GM12873 (cell line): ENCODE measurements around the gene SLAIN1.

Experiments used
- TF ChIP-seq, protein P1 (sequence below): IDR thresholded peaks from 2 replicates; pipeline ENCODE4 v1.5.1; 2012; ENCODE audit warnings: low read depth, mild to moderate bottlenecking, moderate library complexity, low read length, control low read depth; ENCODE audit not compliant: insufficient read depth; ENCODE audit errors: missing control alignments

The SLAIN1 gene

DNA sequence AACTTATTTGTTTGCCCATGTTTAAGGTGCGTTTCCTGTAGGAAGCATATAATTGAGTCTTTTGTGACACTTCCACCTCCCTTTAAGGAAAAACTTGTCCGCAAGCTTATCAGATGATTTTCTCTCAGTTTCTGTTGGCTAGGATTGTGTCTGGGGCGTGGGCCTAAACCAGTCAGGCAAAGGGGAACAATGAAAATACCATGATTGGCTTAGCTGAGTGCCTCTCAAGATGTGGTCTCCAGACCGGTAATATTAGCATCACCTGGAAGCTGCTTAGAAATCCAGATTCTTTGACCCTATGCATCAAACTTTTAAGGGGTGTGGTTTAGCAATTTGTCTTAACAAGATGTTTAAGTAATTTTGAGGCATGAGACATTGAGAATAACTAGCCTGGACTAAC, 20.0 kb downstream of the SLAIN1 start:
- TF ChIP-seq, protein P1, sequence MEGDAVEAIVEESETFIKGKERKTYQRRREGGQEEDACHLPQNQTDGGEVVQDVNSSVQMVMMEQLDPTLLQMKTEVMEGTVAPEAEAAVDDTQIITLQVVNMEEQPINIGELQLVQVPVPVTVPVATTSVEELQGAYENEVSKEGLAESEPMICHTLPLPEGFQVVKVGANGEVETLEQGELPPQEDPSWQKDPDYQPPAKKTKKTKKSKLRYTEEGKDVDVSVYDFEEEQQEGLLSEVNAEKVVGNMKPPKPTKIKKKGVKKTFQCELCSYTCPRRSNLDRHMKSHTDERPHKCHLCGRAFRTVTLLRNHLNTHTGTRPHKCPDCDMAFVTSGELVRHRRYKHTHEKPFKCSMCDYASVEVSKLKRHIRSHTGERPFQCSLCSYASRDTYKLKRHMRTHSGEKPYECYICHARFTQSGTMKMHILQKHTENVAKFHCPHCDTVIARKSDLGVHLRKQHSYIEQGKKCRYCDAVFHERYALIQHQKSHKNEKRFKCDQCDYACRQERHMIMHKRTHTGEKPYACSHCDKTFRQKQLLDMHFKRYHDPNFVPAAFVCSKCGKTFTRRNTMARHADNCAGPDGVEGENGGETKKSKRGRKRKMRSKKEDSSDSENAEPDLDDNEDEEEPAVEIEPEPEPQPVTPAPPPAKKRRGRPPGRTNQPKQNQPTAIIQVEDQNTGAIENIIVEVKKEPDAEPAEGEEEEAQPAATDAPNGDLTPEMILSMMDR = no peak

DNA sequence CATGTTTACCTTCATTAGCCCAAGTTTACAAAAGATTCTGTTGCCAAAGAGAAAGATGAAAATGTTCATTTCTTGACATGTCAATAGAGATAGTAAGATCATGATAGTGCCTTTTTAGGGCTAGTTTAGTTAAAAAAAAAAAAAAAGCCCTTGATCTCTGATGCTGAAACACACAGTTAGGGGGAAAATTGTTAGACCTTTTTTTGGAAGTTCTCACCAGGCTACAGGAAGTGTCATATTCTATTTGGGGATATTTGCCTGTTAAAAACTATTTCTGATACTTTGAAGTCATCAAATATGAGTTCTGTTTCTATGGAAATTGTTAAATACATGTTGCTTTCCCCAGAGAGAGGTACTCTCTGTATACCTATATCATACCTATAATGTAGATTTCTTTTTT, 21.6 kb downstream of the SLAIN1 start:
- TF ChIP-seq, protein P1 = no peak

DNA sequence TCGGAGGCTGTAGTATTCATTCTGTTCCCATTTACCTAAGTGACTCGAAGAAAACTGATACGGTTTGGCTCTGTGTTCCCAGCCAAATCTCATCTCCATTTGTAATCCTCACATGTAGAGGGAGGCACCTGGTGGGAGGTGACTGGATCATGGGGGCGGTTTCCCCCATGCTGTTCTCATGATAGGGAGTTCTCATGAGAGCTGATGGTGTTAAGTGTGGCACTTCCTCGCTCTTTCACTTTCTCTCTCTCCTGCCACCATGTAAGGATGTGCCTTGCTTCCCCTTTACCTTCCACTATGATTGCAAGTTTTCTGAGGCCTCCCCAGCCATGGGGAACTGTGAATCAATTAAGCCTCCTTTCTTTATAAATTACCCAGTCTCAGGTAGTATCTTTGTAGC, 23.5 kb downstream of the SLAIN1 start:
- TF ChIP-seq, protein P1 = no peak

DNA sequence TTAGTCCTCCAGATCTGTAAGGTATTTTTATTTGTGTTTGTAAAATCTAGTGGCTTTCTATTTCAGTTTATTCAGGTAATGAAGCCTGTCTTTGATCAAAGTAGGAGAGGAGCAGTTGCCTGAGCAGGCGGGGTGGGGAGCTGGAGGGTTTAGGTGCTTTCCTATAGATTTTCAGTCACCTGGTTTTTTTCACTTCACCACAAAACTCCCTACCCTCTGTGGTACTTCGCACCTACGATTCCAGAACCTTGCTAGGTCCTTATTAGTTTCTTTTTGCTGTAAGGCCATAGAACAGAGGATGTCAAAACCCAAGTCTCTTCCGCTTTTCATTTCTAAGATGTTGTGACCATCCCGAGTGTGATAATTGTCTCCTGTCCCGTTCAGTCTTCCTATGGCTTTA, 26.6 kb downstream of the SLAIN1 start:
- TF ChIP-seq, protein P1 = no peak

DNA sequence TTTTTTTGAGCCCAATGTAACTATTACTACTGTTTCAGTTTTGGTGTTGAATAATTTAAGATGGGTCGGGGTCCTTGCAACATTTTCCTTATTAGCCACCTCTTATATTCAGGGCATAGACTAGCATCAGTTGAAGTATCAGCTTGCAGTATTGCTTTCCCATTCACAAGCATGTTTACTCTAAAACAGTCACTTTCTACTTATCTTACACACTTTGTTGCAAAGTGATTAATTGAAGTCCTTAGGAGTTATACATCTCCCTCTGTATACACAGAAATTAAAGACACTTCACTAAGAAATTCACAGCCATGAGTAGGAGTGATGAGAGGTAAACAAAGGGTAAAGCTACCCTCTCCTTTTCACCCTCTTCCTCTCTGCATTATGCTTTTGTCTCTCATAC, 27.6 kb downstream of the SLAIN1 start:
- TF ChIP-seq, protein P1 = no peak

DNA sequence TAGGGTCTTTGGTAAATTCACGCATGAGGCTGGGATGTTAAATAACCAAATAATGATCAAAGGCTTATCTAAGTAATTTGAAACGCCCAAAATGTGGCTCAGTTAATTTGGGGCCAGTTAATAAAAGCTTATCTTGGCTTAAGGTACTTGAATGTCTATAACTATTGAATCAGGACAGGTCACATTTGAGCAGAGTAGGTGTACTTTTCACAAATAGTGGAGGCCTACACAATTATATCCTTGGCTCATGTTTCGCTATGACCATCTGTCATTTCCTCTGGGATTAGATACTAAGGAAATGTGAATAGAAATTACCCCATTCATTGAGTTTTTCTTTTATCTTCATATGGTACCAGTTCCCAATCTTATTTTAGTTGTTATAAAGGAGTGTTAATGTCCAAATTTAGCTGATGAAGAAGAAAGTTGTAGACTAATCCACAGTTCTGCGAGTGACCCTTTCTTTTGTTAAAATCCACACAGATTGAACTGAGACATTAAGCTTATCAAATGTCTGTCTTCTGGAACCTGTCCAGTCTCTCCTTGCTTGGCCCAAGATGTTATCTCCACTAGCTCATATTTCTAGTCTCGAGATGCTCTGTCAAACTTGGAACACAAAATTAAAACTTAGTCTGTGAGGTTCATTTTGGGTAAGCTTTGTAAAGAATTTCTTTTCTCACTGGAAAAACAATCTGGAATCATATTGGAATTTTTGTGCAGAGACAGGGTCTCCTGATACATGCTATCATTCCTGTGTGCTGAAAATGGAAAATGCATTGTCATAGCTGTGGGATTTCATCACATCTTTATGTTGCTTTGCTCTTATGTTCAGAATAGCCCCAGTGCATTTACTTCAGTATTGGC, 31.0 kb downstream of the SLAIN1 start:
- TF ChIP-seq, protein P1 = no peak

DNA sequence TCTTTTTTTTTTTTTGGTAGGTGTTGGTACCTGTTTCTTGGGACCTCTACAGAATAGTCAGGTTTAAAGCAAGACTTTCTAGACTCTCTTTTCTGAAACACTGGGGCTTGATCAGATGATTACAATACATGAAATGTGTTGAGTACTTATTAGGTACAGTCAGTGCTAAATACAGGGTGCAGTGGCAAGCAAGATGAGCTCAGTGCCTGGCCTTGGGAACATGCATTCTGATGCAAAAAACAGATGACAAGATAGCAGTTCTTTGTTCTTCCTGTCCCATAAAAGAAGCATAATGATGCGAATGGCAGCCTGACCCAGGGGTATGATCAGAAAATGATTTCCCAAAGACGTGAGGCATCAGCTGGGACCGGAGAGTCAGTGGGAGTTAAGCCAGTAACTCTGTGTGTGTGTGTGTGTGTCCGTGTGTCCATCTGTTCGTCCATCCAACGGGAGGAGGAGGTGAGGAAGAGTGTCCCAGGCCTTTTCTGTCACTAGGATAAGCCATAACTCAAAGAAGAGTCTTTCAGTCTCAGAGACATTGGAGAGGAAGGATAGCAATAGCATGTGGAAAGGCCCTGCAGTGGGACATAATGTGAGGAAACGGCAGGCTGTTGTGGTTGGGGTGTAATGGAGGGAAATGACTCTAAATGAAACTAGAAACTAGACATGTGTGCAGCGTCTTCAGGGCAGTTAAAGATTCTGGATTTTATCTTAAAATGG, 32.2 kb downstream of the SLAIN1 start:
- TF ChIP-seq, protein P1 = no peak
